ENCODE results near the gene OSBPL10. TPM values are rescaled to one million over a fixed set of nuclear protein-coding genes. Genes with fewer than 3 reads are reported as not detected.
"Not testable (repeated sequence)": the region's sequence is repeated elsewhere in the genome, so short reads cannot be mapped to it uniquely, and the experiment has no call there.

Gene OSBPL10
- total RNA-seq, 1 donor from 2014 or later, result 20.5 TPM

GRCh38 chr3:31692751-31693150 lies 288.3 kb downstream of the OSBPL10 start:
- H3K27me3 ChIP-seq (ENCODE audit: control insufficient read depth, insufficient read depth, low read length), result no peaks in the 10 kb centered on the region
- H3K4me3 ChIP-seq (ENCODE audit: low read depth, low read length), result no peak overlapping the region
- H3K36me3 ChIP-seq (ENCODE audit: control insufficient read depth, insufficient read depth, low read length), result no peaks in the 10 kb centered on the region
- FAIRE-seq (no peak), DNase-seq (ENCODE audit: low read depth) (no peak)
- no peak for TF ChIP-seq CTCF (IDR thresholded peaks at IDR 0.05; ENCODE audit: insufficient read depth, low read length, severe bottlenecking)

- TF ChIP-seq CTCF (IDR thresholded peaks at IDR 0.05; ENCODE audit: insufficient read depth, low read length, severe bottlenecking), result no peak
- Histone ChIP-seq H3K4me3 (ENCODE audit: low read depth, low read length) (no peak overlapping the region), H3K36me3 (ENCODE audit: control insufficient read depth, insufficient read depth, low read length) (no peaks in the 10 kb centered on the region), H3K27me3 (ENCODE audit: control insufficient read depth, insufficient read depth, low read length) (no peaks in the 10 kb centered on the region)
- DNase-seq (ENCODE audit: low read depth) (no peak), FAIRE-seq (no peak)
These were observed 290.3 kb downstream of the OSBPL10 start for GRCh38 chr3:31690771-31691170.

GRCh38 chr3:31689523-31689922 lies 291.5 kb downstream of the OSBPL10 start:
- not testable (repeated sequence) for H3K36me3 ChIP-seq (ENCODE audit: control insufficient read depth, insufficient read depth, low read length); H3K4me3 ChIP-seq (ENCODE audit: low read depth, low read length); FAIRE-seq; DNase-seq (ENCODE audit: low read depth); H3K27me3 ChIP-seq (ENCODE audit: control insufficient read depth, insufficient read depth, low read length)

GRCh38 chr3:31688984-31689383 lies 292.1 kb downstream of the OSBPL10 start:
- H3K27me3 ChIP-seq (ENCODE audit: control insufficient read depth, insufficient read depth, low read length), result no peaks in the 10 kb centered on the region
- no peak overlapping the region for H3K4me3 ChIP-seq (ENCODE audit: low read depth, low read length)
- DNase-seq (ENCODE audit: low read depth) (no peak), FAIRE-seq (no peak)
- H3K36me3 ChIP-seq (ENCODE audit: control insufficient read depth, insufficient read depth, low read length), result no peaks in the 10 kb centered on the region
- no peak for TF ChIP-seq CTCF (IDR thresholded peaks at IDR 0.05; ENCODE audit: insufficient read depth, low read length, severe bottlenecking)

GRCh38 chr3:31687020-31687802 lies 293.9 kb downstream of the OSBPL10 start:
- DNase-seq (ENCODE audit: low read depth) (no peak), FAIRE-seq (no peak)
- TF ChIP-seq CTCF (IDR thresholded peaks at IDR 0.05; ENCODE audit: insufficient read depth, low read length, severe bottlenecking), result peak; percentile 43
- H3K27me3 ChIP-seq (ENCODE audit: control insufficient read depth, insufficient read depth, low read length), result no peaks in the 10 kb centered on the region
- no peak overlapping the region for H3K4me3 ChIP-seq (ENCODE audit: low read depth, low read length)
- peaks cover 2% of the 10 kb centered on the region for H3K36me3 ChIP-seq (ENCODE audit: control insufficient read depth, insufficient read depth, low read length)

- Histone ChIP-seq H3K27me3 (ENCODE audit: control insufficient read depth, insufficient read depth, low read length) (no peaks in the 10 kb centered on the region), H3K36me3 (ENCODE audit: control insufficient read depth, insufficient read depth, low read length) (peaks cover 2% of the 10 kb centered on the region), H3K4me3 (ENCODE audit: low read depth, low read length) (no peak overlapping the region)
- DNase-seq (ENCODE audit: low read depth) (no peak), FAIRE-seq (no peak)
- no peak for TF ChIP-seq CTCF (IDR thresholded peaks at IDR 0.05; ENCODE audit: insufficient read depth, low read length, severe bottlenecking)
These were observed 300.8 kb downstream of the OSBPL10 start for GRCh38 chr3:31680072-31680870.
